PC-3 (cell line): ENCODE data around the gene FAM163A. TPM values are rescaled to one million over a fixed set of nuclear protein-coding genes. Genes with fewer than 3 reads are reported as not detected.

Experiments used
- ATAC-seq: fragments of 200-7000 bp; cut with Tn5 transposase; 2 replicates; pipeline ENCODE4 v1.9.1; 2020; ENCODE audit warnings: mild to moderate bottlenecking, moderate library complexity
- BruUV-seq: library from RNA; stranded (reverse); fragments of 400-500 nt; replicated peaks from 2 replicates; lab custom pipeline; 2021; lab: Mats Ljungman, UMichigan
- CTCF ChIA-PET: fragments of 300-600 bp; sonication (Branson Sonifier 250); formaldehyde crosslinking; loops from one replicate; lab custom pipeline; 2022; ENCODE audit warnings: antibody characterized with exemption; lab: Charles Lee
- POLR2A ChIA-PET: fragments of 300-600 bp; sonication (Branson Sonifier 250); formaldehyde crosslinking; loops from one replicate; lab custom pipeline; 2022; ENCODE audit warnings: antibody characterized with exemption; ENCODE audit not compliant: unreplicated experiment; lab: Charles Lee
- DNase-seq: peaks from one replicate; pipeline ENCODE4 v3.0.0-alpha.2; 2015
- H2AFZ ChIP-seq: fragments of 300-600 bp; sonication (generic); 2 replicates; pipeline ENCODE4 v1.6.0; 2016; ENCODE audit warnings: antibody characterized with exemption, low read length
- H3F3A ChIP-seq: fragments of 300-600 bp; sonication (generic); one replicate; pipeline ENCODE4 v1.6.0; 2017; ENCODE audit warnings: antibody characterized with exemption, low read length, control low read depth, mild to moderate bottlenecking; ENCODE audit not compliant: unreplicated experiment
- H3K27ac ChIP-seq: fragments of 300-600 bp; sonication (generic); 2 replicates; pipeline ENCODE4 v1.5.1; 2016; ENCODE audit warnings: mild to moderate bottlenecking, low read length
- H3K27me3 ChIP-seq: fragments of 300-600 bp; sonication (generic); 2 replicates; pipeline ENCODE4 v1.6.1; 2016; ENCODE audit warnings: low read length, mixed read lengths
- H3K36me3 ChIP-seq: fragments of 300-600 bp; sonication (generic); 2 replicates; pipeline ENCODE4 v1.6.1; 2016; ENCODE audit warnings: low read depth, mixed run types, low read length, mixed read lengths
- H3K4me1 ChIP-seq: fragments of 300-600 bp; sonication (generic); 2 replicates; pipeline ENCODE4 v1.5.1; 2016; ENCODE audit warnings: low read length; ENCODE audit not compliant: insufficient read depth
- H3K4me2 ChIP-seq: fragments of 300-600 bp; sonication (generic); 2 replicates; pipeline ENCODE4 v1.6.0; 2016; ENCODE audit warnings: low read length
- H3K4me3 ChIP-seq: fragments of 300-600 bp; sonication (generic); 2 replicates; pipeline ENCODE4 v1.5.1; 2016; ENCODE audit warnings: mild to moderate bottlenecking, low read length, mixed read lengths
- H3K79me2 ChIP-seq: fragments of 300-600 bp; sonication (generic); 2 replicates; pipeline ENCODE4 v1.6.1; 2017; ENCODE audit warnings: low read length, mixed read lengths
- H3K9ac ChIP-seq: fragments of 300-600 bp; sonication (generic); 2 replicates; pipeline ENCODE4 v1.6.0; 2016; ENCODE audit warnings: mild to moderate bottlenecking, low read length
- H3K9me2 ChIP-seq: fragments of 300-600 bp; sonication (generic); replicated peaks from 2 replicates; pipeline ENCODE4 v1.6.1; 2016; ENCODE audit warnings: mixed run types, low read length, mixed read lengths
- H3K9me3 ChIP-seq: fragments of 300-600 bp; sonication (generic); 2 replicates; pipeline ENCODE4 v1.6.1; 2016; ENCODE audit warnings: low read length, mixed read lengths
- H4K20me1 ChIP-seq: fragments of 300-600 bp; sonication (generic); 2 replicates; pipeline ENCODE4 v1.6.1; 2016; ENCODE audit warnings: low read length, mixed read lengths
- CTCF ChIP-seq: fragments of 300-600 bp; sonication (generic); conservative IDR thresholded peaks from 2 replicates; pipeline ENCODE4 v1.5.1; 2017; ENCODE audit warnings: antibody characterized with exemption, low read depth, mild to moderate bottlenecking, low read length
- EZH2 ChIP-seq: fragments of 300-600 bp; sonication (generic); IDR thresholded peaks from one replicate; pipeline ENCODE4 v1.6.1; 2017; ENCODE audit warnings: antibody characterized with exemption, mild to moderate bottlenecking, low read length; ENCODE audit not compliant: unreplicated experiment
- EZH2phosphoT487 ChIP-seq: fragments of 300-600 bp; sonication (generic); IDR thresholded peaks from 2 replicates; pipeline ENCODE4 v1.6.1; 2018; ENCODE audit warnings: mild to moderate bottlenecking, antibody characterized with exemption, low read length, borderline replicate concordance
- intact Hi-C: fragments of 100-400 bp; cut with micrococcal nuclease; formaldehyde crosslinking; loops from 2 replicates; pipeline ENCODE4 v1.9.0; 2023
- total RNA-seq: library from RNA; depleted of rRNA; stranded (reverse); fragments of >200 nt; gene quantifications from 2 replicates; pipeline ENCODE4 v1.2.3, GENCODE V29; 2014

The FAM163A gene
- total RNA-seq, 1 experiment from 2014 or later = not detected

- Histone ChIP-seq H4K20me1 (no peaks in the 10 kb centered on the region), H2AFZ (no peak overlapping the region), H3K9me2 (no peaks in the 10 kb centered on the region), H3K4me1 (no peaks in the 10 kb centered on the region), H3K36me3 (no peaks in the 10 kb centered on the region), H3K9me3 (no peaks in the 10 kb centered on the region), H3K27ac (no peak overlapping the region), H3F3A (no peaks in the 10 kb centered on the region), H3K9ac (no peak overlapping the region), H3K27me3 (no peaks in the 10 kb centered on the region), H3K4me2 (no peak overlapping the region), H3K4me3 (no peak overlapping the region), H3K79me2 (no peaks in the 10 kb centered on the region)
- no peak for TF ChIP-seq EZH2
- no TSS peak for BruUV-seq
- DNase-seq = no peak
- POLR2A ChIA-PET = no interaction called here
- no peak for ATAC-seq
- CTCF ChIA-PET = no interaction called here
- intact Hi-C loops = no loop called here
Measured at GRCh38 chr1:179794669-179795068, 51.6 kb downstream of the FAM163A start.

- H3K4me1 ChIP-seq = no peaks in the 10 kb centered on the region
- intact Hi-C loops = no loop called here
- H3K79me2 ChIP-seq = no peaks in the 10 kb centered on the region
- H3K4me2 ChIP-seq = no peak overlapping the region
- H2AFZ ChIP-seq = no peak overlapping the region
- ATAC-seq = no peak
- ChIA-PET POLR2A (no interaction called here), CTCF (no interaction called here)
- no TSS peak for BruUV-seq
- H3K4me3 ChIP-seq = no peak overlapping the region
- H3K36me3 ChIP-seq = no peaks in the 10 kb centered on the region
- no peaks in the 10 kb centered on the region for H3K9me2 ChIP-seq
- H3K27me3 ChIP-seq = no peaks in the 10 kb centered on the region
- no peak overlapping the region for H3K9ac ChIP-seq
- no peaks in the 10 kb centered on the region for H4K20me1 ChIP-seq
- H3K9me3 ChIP-seq = no peaks in the 10 kb centered on the region
- TF ChIP-seq EZH2 = no peak
- no peak for TF ChIP-seq EZH2phosphoT487
- TF ChIP-seq CTCF = no peak
- DNase-seq = no peak
- H3K27ac ChIP-seq = no peak overlapping the region
- H3F3A ChIP-seq = no peaks in the 10 kb centered on the region
Measured at GRCh38 chr1:179798213-179798863, 55.2 kb downstream of the FAM163A start.

GRCh38 chr1:179798864-179799516 lies 55.9 kb downstream of the FAM163A start:
- DNase-seq (no peak), ATAC-seq (no peak)
- Histone ChIP-seq H3K4me2 (no peak overlapping the region), H3K36me3 (no peaks in the 10 kb centered on the region), H3K9ac (no peak overlapping the region), H2AFZ (no peak overlapping the region), H3F3A (no peaks in the 10 kb centered on the region), H4K20me1 (no peaks in the 10 kb centered on the region), H3K9me2 (no peaks in the 10 kb centered on the region), H3K4me1 (no peaks in the 10 kb centered on the region), H3K79me2 (no peaks in the 10 kb centered on the region), H3K9me3 (no peaks in the 10 kb centered on the region), H3K27ac (no peak overlapping the region), H3K4me3 (no peak overlapping the region), H3K27me3 (no peaks in the 10 kb centered on the region)
- TF ChIP-seq EZH2phosphoT487 (no peak), CTCF (no peak), EZH2 (no peak)
- ChIA-PET POLR2A (no interaction called here), CTCF (no interaction called here)
- intact Hi-C loops = no loop called here
- no TSS peak for BruUV-seq
